ENCODE data around the gene ZNF598.

- TF ChIP-seq POLR2AphosphoS5 (IDR thresholded peaks at IDR 0.05; ENCODE audit: low read depth, low read length) (no peak), POLR2A (IDR thresholded peaks at IDR 0.05; ENCODE audit: low read depth, low read length) (no peak)
These were observed 2.4 kb downstream of the ZNF598 start for GRCh38 chr16:2007081-2007836.
